AG10803 (cell line): ENCODE data around the gene CACNA1C.
A peak's percentile ranks its signal among the peaks of the same experiment; 100 is the strongest.

Experiments
- DNase-seq: peaks from one replicate; pipeline ENCODE4 v3.0.0; 2010; ENCODE audit warnings: low read depth
- H3K4me3 ChIP-seq: 2 replicates; pipeline ENCODE4 v1.5.1; 2011; ENCODE audit warnings: mild to moderate bottlenecking, low read length, control low read depth
- TF ChIP-seq, protein P1 (sequence below): conservative IDR thresholded peaks from 2 replicates; pipeline ENCODE4 v1.5.1; 2011; ENCODE audit warnings: mild to moderate bottlenecking, low read length, control low read depth, inconsistent platforms

Gene CACNA1C

DNA sequence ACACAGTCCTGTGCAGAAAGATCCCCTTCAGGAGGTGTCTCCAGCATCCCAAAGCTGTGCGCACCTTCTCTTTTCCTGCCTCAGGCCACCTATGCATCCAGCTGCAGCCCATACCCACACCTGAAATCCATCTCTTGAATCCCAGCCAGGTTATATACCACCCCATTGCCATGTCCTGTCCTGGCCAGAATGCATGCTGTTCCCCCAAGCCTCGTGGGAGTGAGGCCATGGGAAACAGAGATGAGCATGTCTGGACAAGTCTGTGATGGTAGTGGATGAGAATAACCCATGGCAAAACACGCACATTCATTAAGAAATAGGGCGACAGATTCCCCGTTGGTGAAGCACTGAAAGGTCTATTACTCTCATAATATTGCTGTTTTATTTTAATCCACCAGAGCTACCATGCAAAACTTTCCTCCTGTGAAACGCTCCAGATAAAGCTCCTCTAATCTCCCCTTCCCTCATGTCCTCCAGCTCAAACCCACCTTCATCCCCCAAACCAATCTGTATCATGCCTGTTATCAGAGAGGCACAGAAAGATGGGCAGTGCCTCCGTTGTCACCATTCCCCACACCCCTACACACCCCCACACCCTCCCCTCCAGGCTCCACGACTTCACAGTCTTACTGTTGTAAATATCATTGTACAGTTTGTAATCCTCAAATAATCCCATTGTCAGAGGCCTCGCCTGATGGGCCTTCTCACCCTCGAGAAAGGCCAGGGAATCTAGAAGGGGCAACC is 644.4 kb downstream of the CACNA1C start:
- TF ChIP-seq, protein P1, sequence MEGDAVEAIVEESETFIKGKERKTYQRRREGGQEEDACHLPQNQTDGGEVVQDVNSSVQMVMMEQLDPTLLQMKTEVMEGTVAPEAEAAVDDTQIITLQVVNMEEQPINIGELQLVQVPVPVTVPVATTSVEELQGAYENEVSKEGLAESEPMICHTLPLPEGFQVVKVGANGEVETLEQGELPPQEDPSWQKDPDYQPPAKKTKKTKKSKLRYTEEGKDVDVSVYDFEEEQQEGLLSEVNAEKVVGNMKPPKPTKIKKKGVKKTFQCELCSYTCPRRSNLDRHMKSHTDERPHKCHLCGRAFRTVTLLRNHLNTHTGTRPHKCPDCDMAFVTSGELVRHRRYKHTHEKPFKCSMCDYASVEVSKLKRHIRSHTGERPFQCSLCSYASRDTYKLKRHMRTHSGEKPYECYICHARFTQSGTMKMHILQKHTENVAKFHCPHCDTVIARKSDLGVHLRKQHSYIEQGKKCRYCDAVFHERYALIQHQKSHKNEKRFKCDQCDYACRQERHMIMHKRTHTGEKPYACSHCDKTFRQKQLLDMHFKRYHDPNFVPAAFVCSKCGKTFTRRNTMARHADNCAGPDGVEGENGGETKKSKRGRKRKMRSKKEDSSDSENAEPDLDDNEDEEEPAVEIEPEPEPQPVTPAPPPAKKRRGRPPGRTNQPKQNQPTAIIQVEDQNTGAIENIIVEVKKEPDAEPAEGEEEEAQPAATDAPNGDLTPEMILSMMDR: no peak
- no peak for DNase-seq
- no peak overlapping the region for H3K4me3 ChIP-seq

DNA sequence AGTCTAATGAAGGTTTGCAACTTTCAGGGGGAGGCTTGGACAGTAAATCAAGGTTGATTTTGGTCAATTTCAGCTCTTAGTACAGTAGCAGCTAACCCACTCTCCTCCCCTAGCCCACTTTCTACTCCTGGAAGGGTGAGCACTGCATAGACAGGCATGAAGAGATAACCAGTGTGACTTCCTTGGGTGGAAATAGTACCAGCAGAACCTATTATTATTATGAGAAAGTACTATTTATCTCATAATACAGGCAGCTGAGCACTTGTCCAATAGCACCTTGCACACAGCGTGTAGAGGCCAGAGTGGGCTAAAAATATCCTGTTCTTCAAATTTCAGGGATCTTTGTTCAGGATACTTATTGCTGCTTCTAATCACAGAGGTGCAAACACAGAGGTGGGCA is 645.8 kb downstream of the CACNA1C start:
- H3K4me3 ChIP-seq: no peak overlapping the region
- TF ChIP-seq, protein P1: no peak
- no peak for DNase-seq

DNA sequence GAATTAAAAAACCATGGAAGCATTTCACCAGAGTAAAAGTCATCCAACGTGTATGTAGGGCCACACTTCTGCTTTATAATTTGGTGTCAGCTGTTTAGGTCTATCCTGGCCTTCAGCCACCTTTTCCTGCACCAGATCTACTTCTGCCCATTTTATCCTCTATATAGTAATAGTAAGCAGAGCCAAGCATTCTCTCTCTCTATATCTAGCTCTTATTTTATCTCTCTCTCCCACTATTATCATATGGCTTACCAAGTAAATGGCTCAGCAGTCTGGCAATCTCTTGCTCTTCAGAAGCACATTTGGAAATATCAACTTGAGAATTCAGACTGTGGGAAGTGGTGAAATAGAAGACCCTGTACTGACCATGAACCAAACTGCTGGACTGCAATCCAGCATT is 657.9 kb downstream of the CACNA1C start:
- TF ChIP-seq, protein P1: no peak
- DNase-seq: no peak
- no peak overlapping the region for H3K4me3 ChIP-seq

DNA sequence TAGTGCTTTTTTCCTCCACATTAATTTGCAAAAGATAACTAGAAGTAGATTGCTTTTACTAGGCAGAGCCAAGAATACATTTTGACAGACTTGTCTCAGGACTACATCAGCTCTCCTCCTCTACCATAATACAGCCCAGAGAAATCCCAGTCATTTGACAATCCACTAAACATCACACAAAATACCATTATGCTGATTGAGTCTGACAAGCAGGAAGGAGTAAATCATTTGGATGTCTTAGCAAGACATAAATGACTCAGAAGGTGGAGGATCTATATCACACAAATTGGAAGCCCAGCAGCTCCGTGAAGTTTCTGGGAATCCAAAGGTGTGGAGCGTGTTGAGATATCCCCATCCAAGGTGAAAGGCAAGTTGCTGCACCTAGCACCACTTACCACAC is 666.6 kb downstream of the CACNA1C start:
- DNase-seq: no peak
- TF ChIP-seq, protein P1: no peak
- H3K4me3 ChIP-seq: no peak overlapping the region

DNA sequence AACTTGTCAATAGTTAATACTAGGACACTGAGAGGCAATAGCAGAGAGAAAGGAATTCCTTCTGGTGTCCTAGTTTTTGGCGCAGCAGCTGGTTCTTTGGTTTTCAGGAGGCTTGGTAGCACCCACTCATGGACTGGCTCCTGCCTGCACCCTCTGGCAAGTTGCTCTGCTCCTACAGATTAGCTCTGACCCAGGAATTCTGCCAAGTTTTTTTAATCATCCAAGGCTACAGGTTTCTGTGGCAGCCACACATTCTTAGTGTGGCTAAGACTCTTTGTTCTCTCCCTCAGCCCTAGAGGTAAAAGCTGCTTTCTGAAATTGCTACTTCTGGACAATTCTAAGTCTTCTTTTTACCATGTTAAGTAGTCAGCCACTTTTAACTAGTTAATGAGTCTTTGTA is 670.0 kb downstream of the CACNA1C start:
- no peak overlapping the region for H3K4me3 ChIP-seq
- DNase-seq: peak; percentile 8
- TF ChIP-seq, protein P1: no peak

DNA sequence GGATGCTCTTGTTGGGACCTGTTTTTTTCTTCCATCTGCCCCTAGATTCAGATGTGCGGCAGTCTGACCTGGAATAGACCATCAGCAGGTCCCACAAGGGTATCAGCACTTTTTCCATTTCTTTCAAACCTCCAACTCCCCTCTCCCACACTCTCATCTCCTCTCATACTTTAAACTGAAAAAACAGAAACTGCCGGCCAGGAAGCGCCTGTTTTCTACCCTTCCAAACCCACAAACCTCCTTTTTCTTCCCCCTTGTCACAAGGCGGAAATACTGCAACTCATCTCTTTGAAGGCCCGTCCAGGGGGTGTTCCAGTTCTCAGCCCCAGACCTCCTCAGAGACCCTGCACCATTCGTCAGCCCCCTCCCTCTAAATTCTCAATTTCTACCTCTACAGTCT is 679.5 kb downstream of the CACNA1C start:
- no peak for DNase-seq
- TF ChIP-seq, protein P1: no peak
- H3K4me3 ChIP-seq: no peak overlapping the region
